SU-DHL-6 (cell line): ENCODE results near the gene FANCI.

Experiments
- EZH2phosphoT487 ChIP-seq: fragments of 200-600 bp; sonication (generic), shearing (Covaris generic); conservative IDR thresholded peaks from 2 replicates; pipeline ENCODE4 v1.6.1; 2018; ENCODE audit warnings: mild to moderate bottlenecking, antibody characterized with exemption, low read length, moderate library complexity, mixed read lengths
- TF ChIP-seq, protein P1 (sequence below): fragments of 200-600 bp; sonication (generic); IDR thresholded peaks from one replicate; pipeline ENCODE4 v1.5.1; 2017; ENCODE audit warnings: antibody characterized with exemption, mild to moderate bottlenecking, low read length, moderate library complexity; ENCODE audit not compliant: insufficient read depth, poor library complexity, severe bottlenecking

DNA sequence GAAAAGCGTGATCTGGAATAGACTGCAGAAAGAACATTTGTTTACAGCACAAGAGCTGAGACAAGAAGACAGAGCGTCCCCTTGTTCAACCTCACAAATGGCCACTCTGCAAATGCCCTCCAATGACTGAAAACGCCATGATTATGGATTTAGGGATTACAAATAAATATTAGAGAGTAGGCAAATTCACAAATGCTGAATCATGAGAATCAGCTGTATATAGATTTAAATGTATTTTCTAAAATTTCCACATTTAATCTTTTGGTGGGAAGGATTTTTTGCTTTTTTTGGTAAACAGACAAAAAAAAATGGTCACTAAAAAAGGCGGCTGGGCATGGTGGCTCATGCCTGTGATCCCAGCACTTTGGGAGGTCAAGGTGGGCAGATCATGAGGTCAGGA, 101.5 kb downstream of the FANCI start:
- TF ChIP-seq, protein P1, sequence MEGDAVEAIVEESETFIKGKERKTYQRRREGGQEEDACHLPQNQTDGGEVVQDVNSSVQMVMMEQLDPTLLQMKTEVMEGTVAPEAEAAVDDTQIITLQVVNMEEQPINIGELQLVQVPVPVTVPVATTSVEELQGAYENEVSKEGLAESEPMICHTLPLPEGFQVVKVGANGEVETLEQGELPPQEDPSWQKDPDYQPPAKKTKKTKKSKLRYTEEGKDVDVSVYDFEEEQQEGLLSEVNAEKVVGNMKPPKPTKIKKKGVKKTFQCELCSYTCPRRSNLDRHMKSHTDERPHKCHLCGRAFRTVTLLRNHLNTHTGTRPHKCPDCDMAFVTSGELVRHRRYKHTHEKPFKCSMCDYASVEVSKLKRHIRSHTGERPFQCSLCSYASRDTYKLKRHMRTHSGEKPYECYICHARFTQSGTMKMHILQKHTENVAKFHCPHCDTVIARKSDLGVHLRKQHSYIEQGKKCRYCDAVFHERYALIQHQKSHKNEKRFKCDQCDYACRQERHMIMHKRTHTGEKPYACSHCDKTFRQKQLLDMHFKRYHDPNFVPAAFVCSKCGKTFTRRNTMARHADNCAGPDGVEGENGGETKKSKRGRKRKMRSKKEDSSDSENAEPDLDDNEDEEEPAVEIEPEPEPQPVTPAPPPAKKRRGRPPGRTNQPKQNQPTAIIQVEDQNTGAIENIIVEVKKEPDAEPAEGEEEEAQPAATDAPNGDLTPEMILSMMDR, result no peak
- no peak for TF ChIP-seq EZH2phosphoT487
